ENCODE measurements around the gene SRSF8.
"Not testable (repeated sequence)": the region's sequence is repeated elsewhere in the genome, so short reads cannot be mapped to it uniquely, and the experiment has no call there.

SRSF8 gene

GRCh38 chr11:95066716-95067038 is at the start of gene SRSF8:
Gene SRSF8, plus strand, starts transcription at chr11:95066919. Its CDS starts 308 bp downstream, at chr11:95067227.
- DNase-seq (ENCODE audit: low read depth in 1 of 2, low spot score in 1 of 2): no peak
- TF ChIP-seq JUND (IDR thresholded peaks at IDR 0.05; ENCODE audit: low read depth): no peak
- in situ Hi-C loops (cut with HindIII; ENCODE audit: low pct_unique_long_range_greater_than_20kb, low sequenced_read_pairs): no loop called here

- in situ Hi-C loops (cut with HindIII; ENCODE audit: low pct_unique_long_range_greater_than_20kb, low sequenced_read_pairs); DNase-seq (ENCODE audit: low read depth in 1 of 2, low spot score in 1 of 2): not testable (repeated sequence)
Observed at GRCh38 chr11:95021468-95021867, 45.3 kb upstream of the SRSF8 start.

- in situ Hi-C loops (cut with HindIII; ENCODE audit: low pct_unique_long_range_greater_than_20kb, low sequenced_read_pairs): no loop called here
- no peak for DNase-seq (ENCODE audit: low read depth in 1 of 2, low spot score in 1 of 2)
Observed at GRCh38 chr11:95024958-95025357, 41.8 kb upstream of the SRSF8 start, which contains the start of gene KDM4E. Gene KDM4E, plus strand, starts transcription at chr11:95025258. Its CDS starts 300 bp downstream, at chr11:95025558.

GRCh38 chr11:95025594-95025993 is 41.1 kb upstream of the SRSF8 start:
- in situ Hi-C loops (cut with HindIII; ENCODE audit: low pct_unique_long_range_greater_than_20kb, low sequenced_read_pairs); DNase-seq (ENCODE audit: low read depth in 1 of 2, low spot score in 1 of 2): not testable (repeated sequence)

More at GRCh38 chr11:95024958-95025357, 41.8 kb upstream of the SRSF8 start, which contains the start of gene KDM4E:
- no peak for TF ChIP-seq JUND (IDR thresholded peaks at IDR 0.05; ENCODE audit: low read depth)

- TF ChIP-seq JUND (IDR thresholded peaks at IDR 0.05; ENCODE audit: low read depth): no peak
- in situ Hi-C loops (cut with HindIII; ENCODE audit: low pct_unique_long_range_greater_than_20kb, low sequenced_read_pairs): no loop called here
- no peak for DNase-seq (ENCODE audit: low read depth in 1 of 2, low spot score in 1 of 2)
Observed at GRCh38 chr11:95028357-95028756, 38.4 kb upstream of the SRSF8 start.

- no peak for DNase-seq (ENCODE audit: low read depth in 1 of 2, low spot score in 1 of 2)
- in situ Hi-C loops (cut with HindIII; ENCODE audit: low pct_unique_long_range_greater_than_20kb, low sequenced_read_pairs): no loop called here
- no peak for TF ChIP-seq JUND (IDR thresholded peaks at IDR 0.05; ENCODE audit: low read depth)
Observed at GRCh38 chr11:95033051-95033450, 33.7 kb upstream of the SRSF8 start.

- no peak for DNase-seq (ENCODE audit: low read depth in 1 of 2, low spot score in 1 of 2)
Observed at GRCh38 chr11:95035316-95035715, 31.4 kb upstream of the SRSF8 start.

GRCh38 chr11:95037356-95038035 is 29.2 kb upstream of the SRSF8 start:
- in situ Hi-C loops (cut with HindIII; ENCODE audit: low pct_unique_long_range_greater_than_20kb, low sequenced_read_pairs); DNase-seq (ENCODE audit: low read depth in 1 of 2, low spot score in 1 of 2): not testable (repeated sequence)

More at GRCh38 chr11:95035316-95035715, 31.4 kb upstream of the SRSF8 start:
- TF ChIP-seq JUND (IDR thresholded peaks at IDR 0.05; ENCODE audit: low read depth): no peak
- in situ Hi-C loops (cut with HindIII; ENCODE audit: low pct_unique_long_range_greater_than_20kb, low sequenced_read_pairs): no loop called here

- no peak for TF ChIP-seq JUND (IDR thresholded peaks at IDR 0.05; ENCODE audit: low read depth)
- DNase-seq (ENCODE audit: low read depth in 1 of 2, low spot score in 1 of 2): no peak
- in situ Hi-C loops (cut with HindIII; ENCODE audit: low pct_unique_long_range_greater_than_20kb, low sequenced_read_pairs): no loop called here
Observed at GRCh38 chr11:95042239-95042638, 24.5 kb upstream of the SRSF8 start.

- no peak for TF ChIP-seq JUND (IDR thresholded peaks at IDR 0.05; ENCODE audit: low read depth)
- in situ Hi-C loops (cut with HindIII; ENCODE audit: low pct_unique_long_range_greater_than_20kb, low sequenced_read_pairs): no loop called here
- DNase-seq (ENCODE audit: low read depth in 1 of 2, low spot score in 1 of 2): no peak
Observed at GRCh38 chr11:95042906-95043305, 23.8 kb upstream of the SRSF8 start.

- DNase-seq (ENCODE audit: low read depth in 1 of 2, low spot score in 1 of 2): no peak
- in situ Hi-C loops (cut with HindIII; ENCODE audit: low pct_unique_long_range_greater_than_20kb, low sequenced_read_pairs): no loop called here
- no peak for TF ChIP-seq JUND (IDR thresholded peaks at IDR 0.05; ENCODE audit: low read depth)
Observed at GRCh38 chr11:95044010-95044409, 22.7 kb upstream of the SRSF8 start.

GRCh38 chr11:95045812-95046211 is 20.9 kb upstream of the SRSF8 start:
- in situ Hi-C loops (cut with HindIII; ENCODE audit: low pct_unique_long_range_greater_than_20kb, low sequenced_read_pairs): no loop called here
- TF ChIP-seq JUND (IDR thresholded peaks at IDR 0.05; ENCODE audit: low read depth): no peak
- DNase-seq (ENCODE audit: low read depth in 1 of 2, low spot score in 1 of 2): no peak

GRCh38 chr11:95049122-95049521 is 17.6 kb upstream of the SRSF8 start, which contains the start of gene KDM4F:
Gene KDM4F, plus strand, starts transcription at chr11:95049422.
- in situ Hi-C loops (cut with HindIII; ENCODE audit: low pct_unique_long_range_greater_than_20kb, low sequenced_read_pairs); DNase-seq (ENCODE audit: low read depth in 1 of 2, low spot score in 1 of 2): not testable (repeated sequence)

- in situ Hi-C loops (cut with HindIII; ENCODE audit: low pct_unique_long_range_greater_than_20kb, low sequenced_read_pairs): no loop called here
- TF ChIP-seq JUND (IDR thresholded peaks at IDR 0.05; ENCODE audit: low read depth): no peak
- DNase-seq (ENCODE audit: low read depth in 1 of 2, low spot score in 1 of 2): no peak
Observed at GRCh38 chr11:95050595-95051202, 16.0 kb upstream of the SRSF8 start.
